ENCODE results near the gene PAX3. TPM values are rescaled to one million over a fixed set of nuclear protein-coding genes. Genes with fewer than 3 reads are reported as not detected.

The PAX3 gene
- total RNA-seq, 3 donors from 2014 or later (not counting 1 experiment from before 2014, with no cell fraction given), result not detected

DNA sequence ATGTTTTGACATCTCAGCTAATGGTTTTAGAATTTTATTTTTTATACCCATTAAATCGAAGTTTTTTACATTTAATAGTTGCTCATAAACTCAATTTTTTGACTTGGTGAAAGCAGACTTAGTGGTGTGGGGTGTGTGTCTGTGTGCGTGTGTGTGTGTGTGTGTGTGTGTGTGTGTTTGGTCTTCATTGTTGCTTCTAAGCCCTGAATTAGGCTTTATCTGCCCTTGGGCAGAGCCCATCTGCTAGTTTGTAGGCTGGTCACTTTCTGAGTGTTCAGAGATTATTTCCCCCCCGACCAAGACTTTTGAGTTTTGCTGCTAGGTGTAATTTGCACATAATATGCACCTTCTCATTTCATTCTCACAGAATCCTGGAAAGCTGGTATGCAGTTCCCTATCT, 14.3 kb downstream of the PAX3 start:
- 65% methylated on average over 2 of the region's 3 CpGs for WGBS (ENCODE audit: insufficient coverage)
- H3K9me3 ChIP-seq (ENCODE audit: control insufficient read depth, insufficient read depth, low read length), result no peaks in the 10 kb centered on the region
- Mint-ChIP-seq H3K4me3 (no peak overlapping the region), H3K27me3 (ENCODE audit: low read depth in 2 of 2) (peaks cover 33 to 37% of the 10 kb centered on the region in 2 donors), H3K27ac (no peak overlapping the region), H3K4me1 (no peaks in the 10 kb centered on the region), H3K9me3 (peaks cover 2% of the 10 kb centered on the region in 2 donors), H3K36me3 (peaks cover 19% of the 10 kb centered on the region)
- intact Hi-C loops (cut with micrococcal nuclease), result no loop called here
- peaks cover 16% of the 10 kb centered on the region for H3K27me3 ChIP-seq (ENCODE audit: control insufficient read depth, insufficient read depth, low read length)
- H3K36me3 ChIP-seq (ENCODE audit: control insufficient read depth, insufficient read depth, low read length), result no peaks in the 10 kb centered on the region
- no peak overlapping the region for H3K4me3 ChIP-seq (ENCODE audit: low read length)
- H3K4me1 ChIP-seq (ENCODE audit: control insufficient read depth, insufficient read depth, low read length), result no peaks in the 10 kb centered on the region
- DNase-seq (no peak), ATAC-seq (no peak)
- no peak overlapping the region for H3K27ac ChIP-seq (ENCODE audit: low read length)
- TF ChIP-seq, protein P1, sequence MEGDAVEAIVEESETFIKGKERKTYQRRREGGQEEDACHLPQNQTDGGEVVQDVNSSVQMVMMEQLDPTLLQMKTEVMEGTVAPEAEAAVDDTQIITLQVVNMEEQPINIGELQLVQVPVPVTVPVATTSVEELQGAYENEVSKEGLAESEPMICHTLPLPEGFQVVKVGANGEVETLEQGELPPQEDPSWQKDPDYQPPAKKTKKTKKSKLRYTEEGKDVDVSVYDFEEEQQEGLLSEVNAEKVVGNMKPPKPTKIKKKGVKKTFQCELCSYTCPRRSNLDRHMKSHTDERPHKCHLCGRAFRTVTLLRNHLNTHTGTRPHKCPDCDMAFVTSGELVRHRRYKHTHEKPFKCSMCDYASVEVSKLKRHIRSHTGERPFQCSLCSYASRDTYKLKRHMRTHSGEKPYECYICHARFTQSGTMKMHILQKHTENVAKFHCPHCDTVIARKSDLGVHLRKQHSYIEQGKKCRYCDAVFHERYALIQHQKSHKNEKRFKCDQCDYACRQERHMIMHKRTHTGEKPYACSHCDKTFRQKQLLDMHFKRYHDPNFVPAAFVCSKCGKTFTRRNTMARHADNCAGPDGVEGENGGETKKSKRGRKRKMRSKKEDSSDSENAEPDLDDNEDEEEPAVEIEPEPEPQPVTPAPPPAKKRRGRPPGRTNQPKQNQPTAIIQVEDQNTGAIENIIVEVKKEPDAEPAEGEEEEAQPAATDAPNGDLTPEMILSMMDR (IDR thresholded peaks at IDR 0.05), result no peak

DNA sequence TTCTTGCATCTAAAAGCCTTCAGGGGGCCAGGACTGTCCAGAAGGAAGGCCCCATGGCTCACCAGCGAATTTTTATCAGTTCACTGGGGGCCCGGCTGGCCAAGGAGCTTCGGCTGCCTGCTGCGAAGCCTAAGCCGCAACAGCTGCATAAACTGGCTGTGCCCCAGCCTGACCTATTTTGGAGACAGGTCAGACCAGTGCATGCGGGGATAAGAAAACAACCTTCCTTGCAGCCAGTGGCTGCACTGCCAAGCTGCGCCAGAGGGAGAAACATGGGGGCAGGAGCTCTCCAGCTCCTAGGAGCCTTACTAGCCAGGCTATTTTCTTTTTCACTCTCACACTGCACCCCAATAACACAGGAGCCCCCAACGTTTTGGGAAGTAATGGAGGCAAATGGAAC, 15.2 kb downstream of the PAX3 start:
- Mint-ChIP-seq H3K36me3 (peaks cover 11% of the 10 kb centered on the region), H3K27me3 (ENCODE audit: low read depth in 2 of 2) (peaks cover 24 to 29% of the 10 kb centered on the region in 2 donors), H3K4me1 (no peaks in the 10 kb centered on the region), H3K9me3 (peaks cover 2 to 5% of the 10 kb centered on the region in 2 donors), H3K4me3 (no peak overlapping the region), H3K27ac (no peak overlapping the region)
- H3K4me3 ChIP-seq (ENCODE audit: low read length), result no peak overlapping the region
- peaks cover 12% of the 10 kb centered on the region for H3K27me3 ChIP-seq (ENCODE audit: control insufficient read depth, insufficient read depth, low read length)
- ATAC-seq, result no peak
- DNase-seq, result no peak
- no peaks in the 10 kb centered on the region for H3K36me3 ChIP-seq (ENCODE audit: control insufficient read depth, insufficient read depth, low read length)
- no peak overlapping the region for H3K27ac ChIP-seq (ENCODE audit: low read length)
- H3K4me1 ChIP-seq (ENCODE audit: control insufficient read depth, insufficient read depth, low read length), result no peaks in the 10 kb centered on the region
- no peaks in the 10 kb centered on the region for H3K9me3 ChIP-seq (ENCODE audit: control insufficient read depth, insufficient read depth, low read length)
- WGBS (ENCODE audit: insufficient coverage), result 58% methylated on average over 8 of the region's 8 CpGs
- TF ChIP-seq, protein P1 (IDR thresholded peaks at IDR 0.05), result no peak
- intact Hi-C loops (cut with micrococcal nuclease), result no loop called here

DNA sequence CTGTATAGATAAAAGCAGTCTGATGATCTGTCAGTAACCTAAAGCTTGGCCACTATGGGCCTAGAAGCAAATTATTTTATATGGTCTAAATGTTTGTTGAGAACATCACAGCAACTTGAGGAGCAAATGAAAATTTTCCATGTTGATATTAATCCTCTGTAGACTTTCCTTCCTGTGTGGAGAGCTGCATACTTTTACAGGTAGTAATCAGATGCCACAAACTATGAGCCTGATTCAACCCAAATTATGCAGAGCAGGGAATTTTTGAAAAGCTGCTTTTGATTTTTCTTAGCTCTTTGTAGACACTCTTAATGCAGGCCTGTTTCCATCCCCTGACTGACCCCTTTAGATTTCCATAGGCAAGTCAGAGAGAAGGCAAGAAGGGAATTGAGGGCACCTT, 17.3 kb downstream of the PAX3 start:
- H3K9me3 ChIP-seq (ENCODE audit: control insufficient read depth, insufficient read depth, low read length), result no peaks in the 10 kb centered on the region
- no peaks in the 10 kb centered on the region for H3K27me3 ChIP-seq (ENCODE audit: control insufficient read depth, insufficient read depth, low read length)
- no peaks in the 10 kb centered on the region for H3K36me3 ChIP-seq (ENCODE audit: control insufficient read depth, insufficient read depth, low read length)
- TF ChIP-seq, protein P1 (IDR thresholded peaks at IDR 0.05), result no peak
- intact Hi-C loops (cut with micrococcal nuclease), result no loop called here
- H3K4me3 ChIP-seq (ENCODE audit: low read length), result no peak overlapping the region
- H3K27ac ChIP-seq (ENCODE audit: low read length), result no peak overlapping the region
- peaks cover 2 to 5% of the 10 kb centered on the region in 2 donors for H3K9me3 Mint-ChIP-seq
- H3K4me1 Mint-ChIP-seq, result no peaks in the 10 kb centered on the region
- H3K36me3 Mint-ChIP-seq, result no peaks in the 10 kb centered on the region
- no peaks in the 10 kb centered on the region for H3K4me1 ChIP-seq (ENCODE audit: control insufficient read depth, insufficient read depth, low read length)
- no peak overlapping the region for H3K27ac Mint-ChIP-seq
- peaks cover 8 to 13% of the 10 kb centered on the region in 2 donors for H3K27me3 Mint-ChIP-seq (ENCODE audit: low read depth in 2 of 2)
- H3K4me3 Mint-ChIP-seq, result no peak overlapping the region
- DNase-seq (no peak), ATAC-seq (no peak)

DNA sequence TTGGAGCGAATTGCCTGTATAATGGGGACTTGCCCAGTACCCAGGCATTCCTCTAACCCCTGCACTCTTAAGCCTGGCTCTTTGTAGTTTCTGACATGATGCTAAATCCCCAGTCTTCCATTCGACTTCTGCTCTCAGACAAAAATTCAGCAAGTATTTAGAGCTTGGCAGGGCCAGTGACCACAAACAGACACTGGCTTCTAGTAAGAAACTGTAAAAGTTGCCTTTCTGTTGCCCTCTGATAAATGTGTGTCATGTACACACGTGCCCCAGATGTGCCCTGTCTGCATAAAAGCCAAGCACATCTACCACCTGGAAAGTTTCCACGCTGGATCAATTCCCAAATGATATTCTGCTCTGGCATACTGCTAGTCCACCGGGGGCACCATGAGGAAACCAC, 18.0 kb downstream of the PAX3 start:
- intact Hi-C loops (cut with micrococcal nuclease), result no loop called here
- H3K9me3 Mint-ChIP-seq, result peaks cover 2 to 5% of the 10 kb centered on the region in 2 donors
- ATAC-seq (no peak), DNase-seq (no peak)
- H3K9me3 ChIP-seq (ENCODE audit: control insufficient read depth, insufficient read depth, low read length), result no peaks in the 10 kb centered on the region
- H3K27me3 Mint-ChIP-seq (ENCODE audit: low read depth in 2 of 2), result peaks cover 1 to 13% of the 10 kb centered on the region in 2 donors
- TF ChIP-seq, protein P1 (IDR thresholded peaks at IDR 0.05), result no peak
- WGBS (ENCODE audit: insufficient coverage), result 74% methylated on average over 5 of the region's 5 CpGs
- H3K27ac Mint-ChIP-seq, result no peak overlapping the region
- H3K27ac ChIP-seq (ENCODE audit: low read length), result no peak overlapping the region
- no peak overlapping the region for H3K4me3 Mint-ChIP-seq
- H3K4me3 ChIP-seq (ENCODE audit: low read length), result no peak overlapping the region
- H3K27me3 ChIP-seq (ENCODE audit: control insufficient read depth, insufficient read depth, low read length), result no peaks in the 10 kb centered on the region
- no peaks in the 10 kb centered on the region for H3K36me3 Mint-ChIP-seq
- H3K36me3 ChIP-seq (ENCODE audit: control insufficient read depth, insufficient read depth, low read length), result no peaks in the 10 kb centered on the region
- no peaks in the 10 kb centered on the region for H3K4me1 ChIP-seq (ENCODE audit: control insufficient read depth, insufficient read depth, low read length)
- no peaks in the 10 kb centered on the region for H3K4me1 Mint-ChIP-seq
